HepG2 (cell line): ENCODE results near the gene SLC25A25. TPM values are rescaled to one million over a fixed set of nuclear protein-coding genes. Genes with fewer than 3 reads are reported as not detected.

ENCODE experiments used
- AGO1 ChIP-seq: fragments of 200-400 bp; formaldehyde crosslinking; IDR thresholded peaks from 2 replicates; pipeline ENCODE4 v1.6.1; 2017; ENCODE audit warnings: mild to moderate bottlenecking, low read depth, low read length, moderate library complexity; ENCODE audit not compliant: poor library complexity, severe bottlenecking
- CTCF ChIP-seq: sonication (generic); formaldehyde crosslinking; IDR thresholded peaks from 2 replicates; pipeline ENCODE4 v1.5.0; 2020; ENCODE audit warnings: mild to moderate bottlenecking, missing genetic modification reagents, moderate library complexity
- FOXC1 ChIP-seq: sonication (generic); formaldehyde crosslinking; IDR thresholded peaks from 2 replicates; pipeline ENCODE4 v1.8.0; 2022; ENCODE audit warnings: mild to moderate bottlenecking, missing genetic modification reagents, borderline replicate concordance
- GTF3A ChIP-seq: sonication (generic); formaldehyde crosslinking; conservative IDR thresholded peaks from 2 replicates; pipeline ENCODE4 v1.4.0; 2020; ENCODE audit warnings: mild to moderate bottlenecking, missing genetic modification reagents
- HOXA7 ChIP-seq: sonication (generic); formaldehyde crosslinking; IDR thresholded peaks from 2 replicates; pipeline ENCODE4 v1.8.1; 2022; ENCODE audit warnings: mild to moderate bottlenecking, missing genetic modification reagents, moderate library complexity
- IRF9 ChIP-seq: sonication (generic); formaldehyde crosslinking; IDR thresholded peaks from 2 replicates; pipeline ENCODE4 v1.8.0; 2022; ENCODE audit warnings: missing genetic modification reagents, mild to moderate bottlenecking, borderline replicate concordance
- KLF16 ChIP-seq, 2 experiments: sonication (generic) in 1 of 2; formaldehyde crosslinking in 1 of 2; IDR thresholded peaks; 2 replicates each; pipeline versions ENCODE4 v1.6.1 to v1.8.0; 2016 to 2023; ENCODE audit warnings: missing genetic modification reagents in 2 of 2, missing compliant biosample characterization in 1 of 2
- SOX13 ChIP-seq, 3 experiments: fragments of 450-650 bp in 1 of 3; sonication (generic) in 1 of 3; formaldehyde crosslinking in 1 of 3; IDR thresholded peaks in 2 of 3; conservative IDR thresholded peaks in 1 of 3; 2 replicates each; pipeline versions ENCODE4 v1.5.0 to v1.6.1; 2016 to 2020; ENCODE audit warnings: antibody characterized with exemption in 1 of 3, mild to moderate bottlenecking in 1 of 3, missing compliant biosample characterization in 1 of 3, missing genetic modification reagents in 1 of 3, moderate library complexity in 1 of 3
- SOX5 ChIP-seq: IDR thresholded peaks from 2 replicates; pipeline ENCODE4 v1.6.1; 2016; ENCODE audit warnings: borderline replicate concordance
- SP2 ChIP-seq: sonication (generic); formaldehyde crosslinking; IDR thresholded peaks from 2 replicates; pipeline ENCODE4 v1.5.1; 2020; ENCODE audit warnings: mild to moderate bottlenecking, missing genetic modification reagents
- THAP11 ChIP-seq: IDR thresholded peaks from 2 replicates; pipeline ENCODE4 v1.6.1; 2016; ENCODE audit warnings: missing biosample characterization, missing genetic modification reagents
- TOE1 ChIP-seq: sonication (generic); formaldehyde crosslinking; IDR thresholded peaks from 2 replicates; pipeline ENCODE4 v1.4.0; 2020; ENCODE audit warnings: mild to moderate bottlenecking, missing genetic modification reagents
- XRCC5 ChIP-seq: fragments of 200-400 bp; formaldehyde crosslinking; optimal IDR thresholded peaks from 2 replicates; pipeline ENCODE3; 2017; ENCODE audit warnings: mild to moderate bottlenecking, low read length
- ZFP62 ChIP-seq: sonication (generic); formaldehyde crosslinking; IDR thresholded peaks from 2 replicates; pipeline ENCODE4 v1.4.0; 2020; ENCODE audit warnings: missing genetic modification reagents
- ZNF12 ChIP-seq: sonication (generic); formaldehyde crosslinking; IDR thresholded peaks from 2 replicates; pipeline ENCODE4 v1.5.0; 2020; ENCODE audit warnings: missing genetic modification reagents
- ZNF350 ChIP-seq: sonication (generic); formaldehyde crosslinking; IDR thresholded peaks from 2 replicates; pipeline ENCODE4 v1.4.0; 2020; ENCODE audit warnings: mild to moderate bottlenecking, low read depth, missing genetic modification reagents, borderline replicate concordance
- ZNF564 ChIP-seq: sonication (generic); formaldehyde crosslinking; IDR thresholded peaks from 2 replicates; pipeline ENCODE4 v1.8.1; 2023; ENCODE audit warnings: mild to moderate bottlenecking, missing genetic modification reagents
- ZNF790 ChIP-seq: sonication (generic); formaldehyde crosslinking; IDR thresholded peaks from 2 replicates; pipeline ENCODE4 v1.8.0; 2022; ENCODE audit warnings: missing genetic modification reagents, mild to moderate bottlenecking, borderline replicate concordance
- ZSCAN12 ChIP-seq: sonication (generic); formaldehyde crosslinking; IDR thresholded peaks from 2 replicates; pipeline ENCODE4 v1.9.0; 2021; ENCODE audit warnings: mild to moderate bottlenecking, missing genetic modification reagents
- polyA plus RNA-seq, 8 experiments: library from polyadenylated mRNA; depleted of rRNA in 3 of 8; stranded (reverse) in 7 of 8; unstranded in 1 of 8; fragments of >200 nt; fragmentation: Illumina TruSeq in 4 of 8; extraction: Trizol in 4 of 8; gene quantifications; 2 replicates each; pipeline versions ENCODE4 v1.2.1 to v1.2.3, GENCODE V29; 2011 to 2016; ENCODE audit warnings: low read depth in 4 of 8, missing spikeins in 1 of 8, mixed read lengths in 1 of 8; ENCODE audit not compliant: insufficient read depth in 1 of 8
- total RNA-seq, 5 experiments: library from RNA; depleted of rRNA; stranded (reverse); fragments of >200 nt; fragmentation: Illumina TruSeq; extraction: Trizol; gene quantifications; 2 replicates each; pipeline ENCODE4 v1.2.3, GENCODE V29; 2016; ENCODE audit warnings: low read depth in 1 of 5
- TF ChIP-seq, protein P1 (sequence below): sonication (generic); formaldehyde crosslinking; IDR thresholded peaks from 2 replicates; pipeline ENCODE4 v1.5.0; 2020; ENCODE audit warnings: mild to moderate bottlenecking, missing genetic modification reagents

Gene SLC25A25
- total and polyA plus RNA-seq, 2 of the 13 experiments (the other 11 are each of a cell fraction or from before 2014, with no cell fraction given), result 10.5 to 24.8 TPM

DNA sequence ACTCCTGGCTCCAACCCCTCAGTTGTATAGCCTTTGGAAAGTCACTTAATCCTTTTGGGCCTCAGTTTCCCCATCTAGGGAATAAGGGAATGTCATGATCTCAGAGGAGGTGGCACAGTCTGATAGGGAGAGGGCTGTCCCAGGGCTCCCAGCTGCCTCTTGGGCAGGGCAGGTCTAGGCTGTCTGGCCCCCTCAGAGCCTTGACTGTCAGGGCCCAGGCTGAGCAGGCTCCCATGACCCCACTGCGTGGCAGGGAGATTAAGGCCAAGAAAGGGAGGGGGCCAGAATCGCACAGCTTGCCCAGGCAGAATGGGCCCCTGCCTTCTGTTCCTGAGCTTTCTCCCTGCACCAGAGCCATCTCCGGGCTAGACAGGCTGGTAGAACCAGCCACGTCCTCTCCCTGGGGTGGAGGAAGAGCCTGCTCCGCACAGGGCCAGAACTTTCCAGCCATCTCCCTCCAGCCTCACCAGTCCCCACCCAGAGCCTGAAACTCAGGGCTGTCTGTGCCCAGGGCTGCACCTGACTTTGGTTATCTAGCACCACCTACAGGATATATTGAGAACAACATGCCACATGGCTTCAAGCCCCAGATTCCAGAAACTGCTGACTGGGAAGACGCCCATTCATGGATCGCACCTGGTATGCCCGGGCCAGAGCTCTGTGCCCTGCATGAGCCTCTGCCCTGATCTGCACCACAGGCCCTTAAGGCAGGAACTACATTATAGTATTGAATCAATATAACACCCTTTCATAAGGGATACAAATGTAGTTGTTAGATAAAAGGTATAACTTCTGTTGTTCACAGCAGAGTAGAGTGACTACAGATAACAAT is 33.0 kb upstream of the SLC25A25 start (continued):
- TF ChIP-seq CTCF (CRISPR knock-in tag), result peak; percentile 98
- peak; percentile 64; the same call in 1 of the 2 replicates for TF ChIP-seq IRF9 (CRISPR knock-in tag)
- no peak for TF ChIP-seq ZSCAN12 (CRISPR knock-in tag)
- TF ChIP-seq XRCC5, result peak; percentile 26
- TF ChIP-seq SOX5 (CRISPR knock-in tag), result peak; percentile 29; the same call in 1 of the 2 replicates
- TF ChIP-seq ZNF350 (CRISPR knock-in tag), result no peak
- no peak for TF ChIP-seq TOE1 (CRISPR knock-in tag)
- no peak for TF ChIP-seq ZNF12 (CRISPR knock-in tag)
- TF ChIP-seq GTF3A (CRISPR knock-in tag), result no peak
- TF ChIP-seq ZFP62 (CRISPR knock-in tag), result no peak
- TF ChIP-seq, protein P1, sequence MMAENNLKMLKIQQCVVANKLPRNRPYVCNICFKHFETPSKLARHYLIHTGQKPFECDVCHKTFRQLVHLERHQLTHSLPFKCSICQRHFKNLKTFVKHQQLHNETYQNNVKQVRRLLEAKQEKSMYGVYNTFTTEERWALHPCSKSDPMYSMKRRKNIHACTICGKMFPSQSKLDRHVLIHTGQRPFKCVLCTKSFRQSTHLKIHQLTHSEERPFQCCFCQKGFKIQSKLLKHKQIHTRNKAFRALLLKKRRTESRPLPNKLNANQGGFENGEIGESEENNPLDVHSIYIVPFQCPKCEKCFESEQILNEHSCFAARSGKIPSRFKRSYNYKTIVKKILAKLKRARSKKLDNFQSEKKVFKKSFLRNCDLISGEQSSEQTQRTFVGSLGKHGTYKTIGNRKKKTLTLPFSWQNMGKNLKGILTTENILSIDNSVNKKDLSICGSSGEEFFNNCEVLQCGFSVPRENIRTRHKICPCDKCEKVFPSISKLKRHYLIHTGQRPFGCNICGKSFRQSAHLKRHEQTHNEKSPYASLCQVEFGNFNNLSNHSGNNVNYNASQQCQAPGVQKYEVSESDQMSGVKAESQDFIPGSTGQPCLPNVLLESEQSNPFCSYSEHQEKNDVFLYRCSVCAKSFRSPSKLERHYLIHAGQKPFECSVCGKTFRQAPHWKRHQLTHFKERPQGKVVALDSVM (CRISPR knock-in tag), result no peak
- no peak for TF ChIP-seq SP2 (CRISPR knock-in tag)
- TF ChIP-seq ZNF790 (CRISPR knock-in tag), result no peak
- TF ChIP-seq ZNF564 (CRISPR knock-in tag), result no peak
- peak; percentile 67 for TF ChIP-seq THAP11 (CRISPR knock-in tag)
- TF ChIP-seq AGO1, result no peak
- no peak for TF ChIP-seq FOXC1 (CRISPR knock-in tag)
- peak in 1 of 2 experiments; percentile 74; a peak in 1 of 4 replicates for TF ChIP-seq KLF16 (CRISPR knock-in tag; IDR thresholded peaks at IDR 0.05)
- no peak for TF ChIP-seq HOXA7
- no peak for TF ChIP-seq SOX13 (IDR thresholded peaks at IDR 0.05)
- TF ChIP-seq SOX13 (CRISPR knock-in tag; conservative IDR thresholded peaks at IDR 0.05 in 1 of 2, IDR thresholded peaks at IDR 0.05 in 1 of 2), result peak in 1 of 2 experiments; percentile 42; a peak in 1 of 4 replicates
